NCI-H128 (cell line): ENCODE results near the gene BACE1.
A peak's percentile ranks its signal among the peaks of the same experiment; 100 is the strongest.
"Not testable (repeated sequence)": the region's sequence is repeated elsewhere in the genome, so short reads cannot be mapped to it uniquely, and the experiment has no call there.

Source experiments
- DNase-seq: peaks from one replicate; lab custom pipeline; 2025; ENCODE audit not compliant: unreplicated experiment; lab: John Stamatoyannopoulos, UW

Gene BACE1

GRCh38 chr11:117316197-117316961 is at the start of gene BACE1:
TSS of gene BACE1 (minus strand) at chr11:117316256. CDS start at chr11:117315795, 461 bp downstream.
- peak; percentile 54 for DNase-seq

GRCh38 chr11:117361432-117361831 is 45.4 kb upstream of the BACE1 start:
- DNase-seq = no peak

GRCh38 chr11:117356126-117356890 is 40.3 kb upstream of the BACE1 start:
- no peak for DNase-seq

GRCh38 chr11:117354550-117354949 is 38.5 kb upstream of the BACE1 start:
- no peak for DNase-seq

GRCh38 chr11:117345039-117345438 is 29.0 kb upstream of the BACE1 start:
- no peak for DNase-seq

GRCh38 chr11:117337076-117337475 is 21.0 kb upstream of the BACE1 start:
- DNase-seq = no peak

- no peak for DNase-seq
Measured at GRCh38 chr11:117335399-117335798, 19.3 kb upstream of the BACE1 start.

GRCh38 chr11:117334896-117335295 is 18.8 kb upstream of the BACE1 start:
- no peak for DNase-seq

GRCh38 chr11:117333917-117334316 is 17.9 kb upstream of the BACE1 start:
- no peak for DNase-seq

GRCh38 chr11:117332843-117333242 is 16.8 kb upstream of the BACE1 start:
- no peak for DNase-seq

- DNase-seq = peak; percentile 4
Measured at GRCh38 chr11:117328375-117329010, 12.4 kb upstream of the BACE1 start.

- DNase-seq = peak; percentile 82
Measured at GRCh38 chr11:117327567-117328374, 11.7 kb upstream of the BACE1 start, which contains the start of gene CEP164. TSS of gene CEP164 (plus strand) at chr11:117327854. CDS start at chr11:117338587, 10,733 bp downstream.

- not testable (repeated sequence) for DNase-seq
Measured at GRCh38 chr11:117327255-117327566, 11.2 kb upstream of the BACE1 start.

- no peak for DNase-seq
Measured at GRCh38 chr11:117319214-117319840, 3.3 kb upstream of the BACE1 start.

GRCh38 chr11:117318738-117319137 is 2.7 kb upstream of the BACE1 start:
- no peak for DNase-seq

GRCh38 chr11:117315285-117316196 is 515 bp downstream of the BACE1 start:
- DNase-seq = no peak

- no peak for DNase-seq
Measured at GRCh38 chr11:117314840-117315239, 1.2 kb downstream of the BACE1 start.

GRCh38 chr11:117313828-117314768 is 2.0 kb downstream of the BACE1 start:
- DNase-seq = no peak
